H9 (cell line): ENCODE data around the gene TMEM51. TPM values are rescaled to one million over a fixed set of nuclear protein-coding genes. Genes with fewer than 3 reads are reported as not detected.

ENCODE experiments used
- DNase-seq: peaks from one replicate; pipeline ENCODE4 v3.0.0-alpha.2; 2017
- H2AFZ ChIP-seq: one replicate; pipeline ENCODE4 v1.6.1; 2013; ENCODE audit warnings: mild to moderate bottlenecking, low read length, control low read depth, moderate library complexity
- H2AK5ac ChIP-seq: 2 replicates; pipeline ENCODE4 v1.6.1; 2013; ENCODE audit warnings: low read length, control low read depth, mixed read lengths; ENCODE audit not compliant: insufficient read length
- H2BK120ac ChIP-seq: one replicate; pipeline ENCODE4 v1.6.1; 2013; ENCODE audit warnings: low read depth, mild to moderate bottlenecking, low read length, control low read depth, inconsistent platforms; ENCODE audit not compliant: poor library complexity, severe bottlenecking
- H2BK12ac ChIP-seq: 2 replicates; pipeline ENCODE4 v1.6.1; 2013; ENCODE audit warnings: low read length, control low read depth, mixed read lengths, low read depth; ENCODE audit not compliant: insufficient read length
- H2BK15ac ChIP-seq: 2 replicates; pipeline ENCODE4 v1.6.1; 2013; ENCODE audit warnings: low read depth, low read length, control low read depth
- H2BK20ac ChIP-seq: one replicate; pipeline ENCODE4 v1.6.1; 2013; ENCODE audit warnings: low read depth, mild to moderate bottlenecking, low read length, control low read depth, inconsistent platforms; ENCODE audit not compliant: poor library complexity, severe bottlenecking
- H2BK5ac ChIP-seq: 2 replicates; pipeline ENCODE4 v1.6.1; 2013; ENCODE audit warnings: low read length, control low read depth, mixed read lengths; ENCODE audit not compliant: insufficient read length
- H3K14ac ChIP-seq: 2 replicates; pipeline ENCODE4 v1.6.1; 2013; ENCODE audit warnings: low read length, control low read depth; ENCODE audit not compliant: insufficient read depth
- H3K18ac ChIP-seq: 2 replicates; pipeline ENCODE4 v1.6.1; 2013; ENCODE audit warnings: low read depth, mild to moderate bottlenecking, mixed read lengths, low read length, control low read depth; ENCODE audit not compliant: insufficient read length
- H3K23ac ChIP-seq: 2 replicates; pipeline ENCODE4 v1.6.1; 2013; ENCODE audit warnings: low read length, control low read depth, mixed read lengths, low read depth; ENCODE audit not compliant: insufficient read length
- H3K23me2 ChIP-seq: 2 replicates; pipeline ENCODE4 v1.6.1; 2013; ENCODE audit warnings: low read depth, mild to moderate bottlenecking, mixed read lengths, low read length, control low read depth; ENCODE audit not compliant: insufficient read length, poor library complexity, severe bottlenecking
- H3K27ac ChIP-seq: 2 replicates; pipeline ENCODE4 v1.5.1; 2013; ENCODE audit warnings: low read length, control low read depth, mixed read lengths, low read depth; ENCODE audit not compliant: insufficient read length
- H3K27me3 ChIP-seq: 2 replicates; pipeline ENCODE4 v1.6.1; 2013; ENCODE audit warnings: low read length, control low read depth, inconsistent platforms; ENCODE audit not compliant: insufficient read depth
- H3K4ac ChIP-seq: 2 replicates; pipeline ENCODE4 v1.6.1; 2013; ENCODE audit warnings: low read depth, mild to moderate bottlenecking, control low read depth, inconsistent platforms, low read length, moderate library complexity
- H3K4me1 ChIP-seq: 2 replicates; pipeline ENCODE4 v1.6.1; 2013; ENCODE audit warnings: low read length, control low read depth, inconsistent platforms; ENCODE audit not compliant: insufficient read depth
- H3K4me2 ChIP-seq: 2 replicates; pipeline ENCODE4 v1.6.1; 2013; ENCODE audit warnings: low read length, control low read depth, mixed read lengths; ENCODE audit not compliant: insufficient read length, insufficient read depth
- H3K56ac ChIP-seq: 2 replicates; pipeline ENCODE4 v1.6.1; 2013; ENCODE audit warnings: low read depth, mild to moderate bottlenecking, mixed read lengths, low read length, control low read depth; ENCODE audit not compliant: insufficient read length
- H3K79me1 ChIP-seq: 2 replicates; pipeline ENCODE4 v1.6.1; 2013; ENCODE audit warnings: low read depth, mild to moderate bottlenecking, moderate library complexity, low read length, control low read depth, inconsistent platforms; ENCODE audit not compliant: insufficient read depth, poor library complexity, severe bottlenecking
- H3K79me2 ChIP-seq: 2 replicates; pipeline ENCODE4 v1.6.1; 2013; ENCODE audit warnings: low read length, control low read depth, inconsistent platforms; ENCODE audit not compliant: insufficient read depth
- H3K9ac ChIP-seq: 2 replicates; pipeline ENCODE4 v1.6.1; 2013; ENCODE audit warnings: low read length, control low read depth, mixed read lengths; ENCODE audit not compliant: insufficient read length; ENCODE audit errors: extremely low read depth
- H3K9me3 ChIP-seq: one replicate; pipeline ENCODE4 v1.6.1; 2013; ENCODE audit warnings: low read depth, low read length, inconsistent platforms; ENCODE audit not compliant: control insufficient read depth
- H3T11ph ChIP-seq: one replicate; pipeline ENCODE4 v1.6.1; 2013; ENCODE audit warnings: mild to moderate bottlenecking, low read length, control low read depth, inconsistent platforms
- H4K20me1 ChIP-seq: one replicate; pipeline ENCODE4 v1.6.1; 2013; ENCODE audit not compliant: control insufficient read depth, insufficient read length, insufficient read depth
- H4K5ac ChIP-seq: 2 replicates; pipeline ENCODE4 v1.6.1; 2013; ENCODE audit warnings: low read depth, mild to moderate bottlenecking, mixed read lengths, low read length, control low read depth; ENCODE audit not compliant: insufficient read length
- H4K8ac ChIP-seq: replicated peaks from 2 replicates; pipeline ENCODE4 v1.6.1; 2013; ENCODE audit warnings: low read length, control low read depth, mixed read lengths, low read depth; ENCODE audit not compliant: insufficient read length
- H4K91ac ChIP-seq: 2 replicates; pipeline ENCODE4 v1.6.1; 2013; ENCODE audit warnings: low read depth, mild to moderate bottlenecking, moderate library complexity, mixed read lengths, low read length, control low read depth; ENCODE audit not compliant: insufficient read length
- H3K27ac Mint-ChIP-seq, 3 experiments: 2 replicates in 2 of 3; 3 replicates in 1 of 3; pipeline ENCODE4 v1.8.0; 2020 to 2021; ENCODE audit warnings: mixed read lengths in 3 of 3, mild to moderate bottlenecking in 1 of 3, moderate library complexity in 1 of 3
- H3K27me3 Mint-ChIP-seq: 2 replicates; pipeline ENCODE4 v1.8.0; 2021; ENCODE audit warnings: low read depth, mild to moderate bottlenecking, moderate library complexity, mixed read lengths
- H3K36me3 Mint-ChIP-seq, 3 experiments: 2 replicates in 2 of 3; 3 replicates in 1 of 3; pipeline ENCODE4 v1.8.0; 2020 to 2021; ENCODE audit warnings: low read depth in 3 of 3, mixed read lengths in 3 of 3; ENCODE audit not compliant: insufficient read depth in 1 of 3
- H3K4me1 Mint-ChIP-seq, 2 experiments: 2 replicates each; pipeline ENCODE4 v1.8.0; 2020; ENCODE audit warnings: mixed read lengths in 2 of 2
- H3K4me3 Mint-ChIP-seq, 2 experiments: 2 replicates in 1 of 2; 3 replicates in 1 of 2; pipeline ENCODE4 v1.8.0; 2020 to 2021; ENCODE audit warnings: mild to moderate bottlenecking in 2 of 2, mixed read lengths in 2 of 2, moderate library complexity in 1 of 2
- H3K9me3 Mint-ChIP-seq, 2 experiments: 2 replicates in 1 of 2; 3 replicates in 1 of 2; pipeline ENCODE4 v1.8.0; 2020; ENCODE audit warnings: mild to moderate bottlenecking in 2 of 2, mixed read lengths in 2 of 2, moderate library complexity in 1 of 2
- WGBS: extraction: QIAGEN DNeasy Blood & Tissue Kit; methylation state at CpG from one replicate; pipeline ENCODE4 v1.1.7; 2013; ENCODE audit warnings: missing lambda C conversion rate, low lambda C conversion rate, mixed read lengths; ENCODE audit not compliant: insufficient read length; ENCODE audit errors: extremely low coverage; 5-methylcytosine and 5-hydroxymethylcytosine counted together
- total RNA-seq: library from RNA; stranded (reverse); gene quantifications from 2 replicates; pipeline ENCODE4 v1.2.1, GENCODE V29; 2021
- TF ChIP-seq, protein P1 (sequence below): fragments of 200-600 bp; sonication (generic); conservative IDR thresholded peaks from 3 replicates; pipeline ENCODE4 v1.8.0; 2021; ENCODE audit warnings: antibody characterized with exemption, mild to moderate bottlenecking

Gene TMEM51
- total RNA-seq, 1 experiment from 2014 or later, result 4.6 TPM

DNA sequence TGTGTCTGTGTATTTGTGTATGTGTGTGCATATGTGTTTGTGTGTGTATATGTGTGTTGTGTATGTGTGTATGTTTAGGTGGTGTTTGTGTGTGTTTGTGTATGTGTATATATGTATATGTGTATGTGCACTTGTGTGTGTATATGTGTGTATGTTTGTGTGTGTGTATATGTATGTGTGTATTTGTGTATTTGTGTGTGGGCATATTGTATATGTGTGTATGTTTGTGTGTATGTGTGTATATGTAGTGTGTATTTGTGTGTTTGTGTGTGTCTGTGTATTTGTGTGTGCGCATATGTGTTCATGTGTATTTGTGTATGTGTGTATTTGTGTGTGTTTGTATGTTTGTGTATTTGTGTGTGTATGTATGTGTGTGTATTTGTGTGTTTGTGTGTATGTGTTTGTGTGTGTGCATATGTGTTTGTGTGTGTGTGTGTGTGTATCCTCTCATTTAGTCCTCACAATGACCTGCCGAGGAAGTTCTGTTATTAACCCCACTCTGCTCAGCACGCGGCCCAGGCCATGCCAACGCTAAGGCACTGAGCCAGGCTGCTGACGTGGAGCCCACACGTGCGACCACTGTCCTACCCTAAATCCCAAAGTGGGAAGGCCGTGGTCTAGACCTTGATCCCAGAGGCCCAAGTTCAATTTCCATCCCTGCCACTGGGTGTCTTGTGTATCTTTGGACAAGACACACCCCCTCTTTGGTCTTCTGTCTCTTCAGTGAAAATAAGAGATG is 43.2 kb upstream of the TMEM51 start:
- Histone ChIP-seq H3K18ac (no peak overlapping the region), H3K4me2 (no peak overlapping the region), H2BK15ac (no peak overlapping the region), H2BK20ac (no peak overlapping the region), H3K4ac (no peak overlapping the region), H2AFZ (no peak overlapping the region), H2BK5ac (no peak overlapping the region), H4K20me1 (no peaks in the 10 kb centered on the region), H3K56ac (no peak overlapping the region), H3T11ph (no peak overlapping the region), H3K27ac (no peak overlapping the region), H3K79me1 (no peaks in the 10 kb centered on the region), H3K23ac (no peak overlapping the region), H2BK120ac (no peak overlapping the region), H3K79me2 (no peaks in the 10 kb centered on the region), H3K9ac (no peak overlapping the region), H4K91ac (no peak overlapping the region), H4K5ac (no peak overlapping the region), H4K8ac (no peak overlapping the region), H3K9me3 (no peaks in the 10 kb centered on the region), H2BK12ac (no peak overlapping the region), H2AK5ac (no peak overlapping the region), H3K14ac (no peak overlapping the region), H3K4me1 (peaks cover 9% of the 10 kb centered on the region; the same call in 1 of the 2 replicates), H3K23me2 (no peaks in the 10 kb centered on the region), H3K27me3 (no peaks in the 10 kb centered on the region)
- TF ChIP-seq, protein P1, sequence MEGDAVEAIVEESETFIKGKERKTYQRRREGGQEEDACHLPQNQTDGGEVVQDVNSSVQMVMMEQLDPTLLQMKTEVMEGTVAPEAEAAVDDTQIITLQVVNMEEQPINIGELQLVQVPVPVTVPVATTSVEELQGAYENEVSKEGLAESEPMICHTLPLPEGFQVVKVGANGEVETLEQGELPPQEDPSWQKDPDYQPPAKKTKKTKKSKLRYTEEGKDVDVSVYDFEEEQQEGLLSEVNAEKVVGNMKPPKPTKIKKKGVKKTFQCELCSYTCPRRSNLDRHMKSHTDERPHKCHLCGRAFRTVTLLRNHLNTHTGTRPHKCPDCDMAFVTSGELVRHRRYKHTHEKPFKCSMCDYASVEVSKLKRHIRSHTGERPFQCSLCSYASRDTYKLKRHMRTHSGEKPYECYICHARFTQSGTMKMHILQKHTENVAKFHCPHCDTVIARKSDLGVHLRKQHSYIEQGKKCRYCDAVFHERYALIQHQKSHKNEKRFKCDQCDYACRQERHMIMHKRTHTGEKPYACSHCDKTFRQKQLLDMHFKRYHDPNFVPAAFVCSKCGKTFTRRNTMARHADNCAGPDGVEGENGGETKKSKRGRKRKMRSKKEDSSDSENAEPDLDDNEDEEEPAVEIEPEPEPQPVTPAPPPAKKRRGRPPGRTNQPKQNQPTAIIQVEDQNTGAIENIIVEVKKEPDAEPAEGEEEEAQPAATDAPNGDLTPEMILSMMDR, result no peak
- Mint-ChIP-seq H3K4me1 (peaks cover 36 to 41% of the 10 kb centered on the region in 2 experiments), H3K9me3 (no peaks in the 10 kb centered on the region; a peak in 1 of 5 replicates), H3K27me3 (peaks cover 8% of the 10 kb centered on the region), H3K27ac (no peak overlapping the region), H3K36me3 (no peaks in the 10 kb centered on the region), H3K4me3 (no peak overlapping the region)
- no CpG with 5 or more reads among the region's 9 CpGs for WGBS
- DNase-seq, result no peak
